ENCODE results near the gene CPSF4.

DNA sequence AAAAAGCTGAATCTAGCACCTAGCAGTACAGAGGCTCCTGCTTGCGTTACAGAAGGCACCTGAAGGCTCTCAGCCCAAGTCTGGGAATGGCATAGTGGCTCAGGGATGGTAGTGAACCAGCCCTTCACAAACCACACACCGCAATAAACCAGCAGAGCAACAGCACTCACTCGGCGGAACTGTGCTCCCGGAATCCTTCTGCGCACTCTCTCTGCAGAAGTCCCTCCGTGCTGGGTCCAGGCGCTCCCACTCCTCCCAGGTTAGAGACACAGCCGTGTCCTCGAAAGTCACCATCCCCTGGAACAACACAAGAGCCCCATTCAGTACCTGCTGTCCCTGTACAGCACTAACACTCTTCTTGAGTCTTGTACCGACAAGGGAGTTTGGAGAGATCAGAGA, 59.8 kb downstream of the CPSF4 start:
- TF ChIP-seq EP300 (IDR thresholded peaks at IDR 0.05) (no peak), CTCF (IDR thresholded peaks at IDR 0.05) (no peak), POLR2A (IDR thresholded peaks at IDR 0.05) (no peak)

Measured in tibial nerve (tissue), 4 donors.